ENCODE data around the gene SLC25A42.
"Not testable (repeated sequence)": the region's sequence is repeated elsewhere in the genome, so short reads cannot be mapped to it uniquely, and the experiment has no call there.

SLC25A42 gene

DNA sequence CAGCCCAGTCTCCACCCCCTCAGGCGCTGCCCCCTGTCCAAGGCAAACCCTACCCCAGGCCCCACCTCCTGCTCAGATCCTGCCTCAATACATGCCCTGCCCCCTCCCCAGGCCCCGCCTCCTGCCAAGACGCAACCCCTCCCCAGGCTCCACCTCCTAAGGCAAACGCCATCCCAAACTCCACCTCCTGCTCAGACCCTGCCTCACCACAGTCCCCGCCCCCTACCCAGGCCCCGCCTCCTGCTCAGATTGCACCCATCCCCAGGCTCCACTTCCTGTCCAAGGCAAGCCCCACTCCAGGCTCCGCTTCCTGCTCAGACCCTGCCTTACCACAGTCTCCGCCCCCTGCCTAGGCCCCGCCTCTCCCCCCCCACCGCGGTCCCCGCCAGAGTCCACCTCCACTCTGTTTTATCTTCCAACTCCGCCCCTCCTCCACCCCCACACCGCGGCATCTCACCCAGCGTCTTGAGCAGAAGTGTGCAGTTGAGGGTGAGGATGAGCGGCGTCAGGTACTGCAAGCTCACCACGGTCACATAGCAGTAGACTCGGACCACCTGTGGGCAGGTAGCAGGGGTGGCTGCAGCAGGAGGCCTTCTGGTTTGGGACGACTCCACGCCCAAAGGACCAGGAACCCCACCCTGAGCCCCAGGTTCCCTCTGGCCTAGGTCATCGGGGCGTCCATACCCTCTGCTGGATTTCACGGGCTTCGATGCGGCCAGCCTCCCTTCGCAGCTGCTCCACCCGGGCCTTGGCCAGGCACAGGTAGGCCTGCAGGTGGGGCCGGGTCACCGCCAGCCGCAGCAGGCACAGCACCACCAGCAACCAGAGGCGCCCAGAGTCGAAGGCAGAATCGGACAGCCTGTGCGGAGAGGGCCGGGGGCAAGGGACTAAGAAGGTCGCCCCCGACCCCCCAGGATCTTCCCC lies 56.8 kb downstream of the SLC25A42 start:
- no peak overlapping the region for H3K4me3 ChIP-seq
- no peak overlapping the region for H3K27ac ChIP-seq

DNA sequence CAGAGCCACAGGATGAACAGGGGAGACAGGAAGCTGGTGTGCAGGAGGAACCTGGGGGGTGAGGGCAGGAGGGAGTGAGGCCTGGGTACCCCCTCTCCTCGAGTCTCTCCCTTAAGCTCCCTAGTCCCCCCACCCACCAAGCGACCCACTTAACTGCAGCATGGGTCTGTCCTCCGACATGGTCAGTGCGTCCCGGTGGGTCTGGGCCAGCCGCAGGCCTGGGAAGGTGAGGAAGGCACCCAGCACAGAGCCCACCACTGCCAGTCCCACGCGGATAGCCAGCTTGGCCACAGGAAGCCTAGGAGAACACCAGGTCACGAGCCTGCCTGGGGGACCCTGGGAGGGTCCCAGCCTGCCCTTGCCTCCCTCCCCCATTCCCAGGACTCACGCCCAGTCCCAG lies 57.6 kb downstream of the SLC25A42 start:
- H3K27ac ChIP-seq, result no peak overlapping the region
- H3K4me3 ChIP-seq, result no peak overlapping the region

DNA sequence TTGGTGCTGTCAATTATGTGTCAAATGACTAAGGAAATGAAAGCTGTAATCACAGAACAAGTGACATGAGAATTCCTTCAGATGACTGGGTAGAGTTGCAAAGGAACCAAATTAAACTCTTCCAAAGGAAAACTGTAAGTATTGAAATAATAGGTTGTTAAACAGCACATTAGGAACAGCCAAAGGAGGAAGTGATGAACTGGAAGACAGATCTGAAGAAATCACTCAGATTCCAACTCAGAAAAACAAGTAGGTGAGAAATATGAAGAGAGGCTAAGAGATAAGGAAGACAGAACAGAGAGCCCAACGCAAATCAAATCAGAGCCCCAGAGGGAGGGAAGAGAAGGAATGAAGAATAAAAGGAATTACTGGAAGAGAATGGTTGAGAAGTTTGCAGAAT lies 59.1 kb downstream of the SLC25A42 start:
- no peak overlapping the region for H3K4me3 ChIP-seq
- H3K27ac ChIP-seq, result no peak overlapping the region

DNA sequence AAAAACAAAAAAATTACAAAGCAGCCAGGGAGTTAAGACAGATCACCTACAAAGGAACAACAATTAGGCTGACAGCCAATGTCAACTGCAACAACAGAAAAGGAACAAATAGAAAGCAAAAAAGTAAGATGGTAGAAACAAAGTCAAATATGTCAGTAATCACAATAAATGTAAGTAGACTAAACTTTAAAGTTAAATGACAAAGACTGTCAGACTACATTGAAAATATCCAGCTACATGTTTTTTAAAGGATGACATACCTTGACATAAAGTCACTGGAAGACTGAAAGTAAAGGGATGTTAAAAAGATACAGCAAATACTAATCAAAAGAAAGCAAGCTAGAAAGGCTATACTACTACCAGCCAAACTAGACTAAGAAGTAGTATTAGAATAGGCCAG lies 59.6 kb downstream of the SLC25A42 start:
- Histone ChIP-seq H3K4me3 (no peak overlapping the region), H3K27ac (no peak overlapping the region)

GRCh38 chr19:19126102-19126501 lies 62.3 kb downstream of the SLC25A42 start:
- H3K27ac ChIP-seq, result no peak overlapping the region
- no peak overlapping the region for H3K4me3 ChIP-seq

DNA sequence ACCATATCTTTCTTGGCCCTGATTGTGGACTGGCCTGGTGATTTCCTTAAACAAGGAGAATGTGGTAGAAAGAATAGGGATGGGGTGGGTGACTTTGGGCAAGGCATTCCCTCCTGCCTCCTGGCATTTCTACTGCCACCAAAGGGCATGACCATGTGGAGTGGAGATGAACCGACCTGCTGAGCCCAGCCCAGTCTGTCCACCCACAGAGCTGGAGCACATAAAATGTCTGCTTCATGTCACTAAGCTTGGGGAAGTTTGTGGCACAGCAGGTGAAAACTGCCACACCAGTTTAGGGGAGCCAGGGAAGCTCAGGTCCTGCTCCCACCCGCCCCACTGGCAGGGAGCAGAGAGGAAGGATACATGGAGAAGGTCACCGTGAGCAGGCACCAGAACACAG lies 68.2 kb downstream of the SLC25A42 start:
- Histone ChIP-seq H3K4me3 (no peak overlapping the region), H3K27ac (no peak overlapping the region)

- Histone ChIP-seq H3K4me3 (no peak overlapping the region), H3K27ac (no peak overlapping the region)
Measured at GRCh38 chr19:19132912-19133311, 69.1 kb downstream of the SLC25A42 start.

DNA sequence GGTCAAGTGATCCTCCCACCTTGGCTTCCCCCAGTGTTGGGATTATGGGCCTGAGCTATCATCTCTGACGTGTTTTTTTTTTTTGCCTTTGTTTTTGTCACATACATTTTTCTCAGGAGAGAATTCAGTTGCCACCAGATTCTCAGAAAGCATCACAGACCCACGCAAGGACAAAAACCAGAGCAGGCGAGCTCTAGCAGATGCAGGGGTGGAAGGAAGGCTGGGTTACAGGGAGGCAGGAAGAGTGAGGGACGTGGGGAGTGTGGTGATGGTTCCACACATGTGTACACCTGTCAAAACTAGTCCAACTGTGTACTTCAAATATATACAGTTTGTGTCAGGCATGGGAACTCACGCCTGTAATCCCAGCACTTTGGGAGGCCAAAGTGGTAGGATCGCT lies 70.2 kb downstream of the SLC25A42 start:
- Histone ChIP-seq H3K27ac (no peak overlapping the region), H3K4me3 (no peak overlapping the region)

GRCh38 chr19:19134687-19135158 lies 70.9 kb downstream of the SLC25A42 start:
- Histone ChIP-seq H3K4me3 (no peak overlapping the region), H3K27ac (no peak overlapping the region)

DNA sequence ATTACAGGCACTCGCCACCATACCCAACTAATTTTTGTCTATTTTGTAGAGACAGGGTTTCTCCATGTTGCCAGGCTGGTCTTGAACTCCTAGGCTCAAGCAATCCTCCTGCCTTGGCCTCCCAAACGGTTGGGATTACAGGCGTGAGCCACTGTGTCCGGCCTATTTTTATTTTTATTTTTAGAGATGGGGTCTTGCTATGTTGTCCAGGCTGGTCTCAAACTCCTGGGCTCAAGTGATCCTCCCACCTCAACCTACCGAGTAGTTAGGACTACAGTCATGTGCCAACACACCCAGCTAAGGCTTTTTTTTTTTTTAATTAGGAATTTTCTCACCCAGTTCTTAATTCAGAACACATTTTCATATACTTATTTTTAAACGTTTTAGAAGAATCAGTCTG lies 71.9 kb downstream of the SLC25A42 start:
- H3K4me3 ChIP-seq, H3K27ac ChIP-seq: not testable (repeated sequence)

GRCh38 chr19:19137556-19138108 lies 73.8 kb downstream of the SLC25A42 start:
- H3K4me3 ChIP-seq, result peak overlapping the region; percentile 62 to 83 (median 63)
- peak overlapping the region; percentile 45 to 94 (median 79) for H3K27ac ChIP-seq

DNA sequence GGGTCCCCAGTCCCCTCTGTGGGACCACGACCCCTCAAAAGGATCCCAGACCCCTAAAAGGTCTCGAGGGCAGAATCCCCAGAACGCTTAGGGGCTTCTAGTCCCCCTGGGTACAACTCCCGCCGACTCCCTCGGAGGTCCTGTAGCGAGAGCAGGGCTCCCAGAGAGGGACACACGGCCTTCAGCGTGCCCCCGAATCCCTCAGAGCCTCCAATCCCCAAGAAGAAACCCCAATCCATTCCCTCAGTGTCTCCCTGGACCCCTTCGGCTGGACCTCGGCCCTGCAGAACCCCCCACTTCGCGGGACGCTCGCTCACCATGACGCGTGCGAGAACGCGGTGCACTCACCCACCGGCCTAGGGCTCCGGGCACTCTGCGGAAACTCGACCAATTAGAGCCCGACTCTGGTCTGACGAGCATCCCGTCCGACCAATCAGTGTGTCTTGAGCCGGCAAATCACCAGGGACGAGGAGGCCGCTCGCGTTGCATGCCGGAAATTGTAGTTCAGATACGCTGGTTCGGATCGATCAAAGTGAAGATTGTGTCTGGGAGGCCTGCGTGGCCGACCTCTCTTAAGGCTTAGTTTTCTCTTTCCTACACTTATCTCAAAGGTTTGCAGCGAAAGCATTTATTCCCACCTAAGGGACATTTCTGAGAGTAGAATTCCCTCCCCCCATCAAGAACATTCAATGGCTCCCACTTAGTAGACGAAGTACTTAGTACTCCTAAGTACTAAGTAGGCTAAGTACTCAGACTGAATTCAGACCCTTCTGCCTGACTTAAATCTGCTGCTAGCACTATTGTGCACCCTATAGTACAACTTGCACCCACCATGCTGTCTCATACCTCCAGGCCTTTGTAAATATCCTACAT lies 74.6 kb downstream of the SLC25A42 start, which contains the start of gene TMEM161A:
Gene TMEM161A (minus strand): TSS at position 370 of the 873 bp plus-strand sequence. CDS start 50 bp downstream, at position 320.
- H3K4me3 ChIP-seq, result peak within 1 kb of the TSS; percentile 62 to 83 (median 63)
- H3K27ac ChIP-seq, result peak within 1 kb of the TSS; percentile 45 to 94 (median 79)

DNA sequence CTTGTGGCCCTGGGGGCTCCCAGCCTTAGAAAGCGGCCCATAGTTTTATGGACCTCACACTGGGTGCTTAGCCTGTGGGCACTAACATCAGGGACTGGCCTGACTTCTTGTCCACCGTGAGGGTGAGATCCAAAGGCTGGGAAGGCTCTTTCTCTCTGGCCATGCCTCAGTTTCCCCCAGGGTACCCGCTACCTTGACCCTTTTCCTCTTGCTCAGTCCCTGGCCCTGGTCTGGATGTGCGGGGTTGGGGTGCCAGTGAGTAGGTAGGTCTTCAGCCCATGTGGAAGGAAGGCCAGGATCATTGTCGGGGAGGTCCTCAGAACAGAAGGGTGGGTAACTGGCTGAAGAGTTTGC lies 76.1 kb downstream of the SLC25A42 start:
- Histone ChIP-seq H3K4me3 (no peak overlapping the region), H3K27ac (no peak overlapping the region)

GRCh38 chr19:19140476-19140875 lies 76.7 kb downstream of the SLC25A42 start:
- Histone ChIP-seq H3K27ac (no peak overlapping the region), H3K4me3 (no peak overlapping the region)

DNA sequence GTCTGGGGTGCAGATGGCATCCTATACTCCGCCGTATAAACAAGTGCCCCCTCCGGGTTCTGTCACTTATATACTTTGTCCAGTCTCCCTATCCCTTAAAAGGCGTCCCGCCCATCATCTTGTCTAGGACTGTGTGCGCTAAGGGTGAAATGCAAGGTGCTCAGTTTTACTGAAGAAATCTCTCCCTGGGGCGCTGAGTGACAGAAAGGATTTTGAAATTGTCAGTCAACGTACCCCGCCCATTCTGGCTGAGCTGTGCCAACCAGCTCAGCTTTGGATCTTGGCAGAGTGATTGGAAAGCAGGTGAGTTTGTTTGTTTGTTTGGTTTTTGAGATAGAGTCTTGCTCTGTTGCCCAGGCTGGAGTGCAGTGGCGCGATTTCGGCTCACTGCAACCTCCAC lies 78.6 kb downstream of the SLC25A42 start:
- Histone ChIP-seq H3K27ac (no peak overlapping the region), H3K4me3 (no peak overlapping the region)

- peak overlapping the region in 3 of 21 experiments; percentile 19 to 39 (median 30) for H3K27ac ChIP-seq
Measured at GRCh38 chr19:19145281-19145680, 81.5 kb downstream of the SLC25A42 start.

GRCh38 chr19:19145684-19146608 lies 82.2 kb downstream of the SLC25A42 start:
- peak overlapping the region in 5 of 21 experiments; percentile 19 to 39 (median 29) for H3K27ac ChIP-seq
- no peak overlapping the region for H3K4me3 ChIP-seq

More at GRCh38 chr19:19145281-19145680, 81.5 kb downstream of the SLC25A42 start:
- H3K4me3 ChIP-seq, result no peak overlapping the region

DNA sequence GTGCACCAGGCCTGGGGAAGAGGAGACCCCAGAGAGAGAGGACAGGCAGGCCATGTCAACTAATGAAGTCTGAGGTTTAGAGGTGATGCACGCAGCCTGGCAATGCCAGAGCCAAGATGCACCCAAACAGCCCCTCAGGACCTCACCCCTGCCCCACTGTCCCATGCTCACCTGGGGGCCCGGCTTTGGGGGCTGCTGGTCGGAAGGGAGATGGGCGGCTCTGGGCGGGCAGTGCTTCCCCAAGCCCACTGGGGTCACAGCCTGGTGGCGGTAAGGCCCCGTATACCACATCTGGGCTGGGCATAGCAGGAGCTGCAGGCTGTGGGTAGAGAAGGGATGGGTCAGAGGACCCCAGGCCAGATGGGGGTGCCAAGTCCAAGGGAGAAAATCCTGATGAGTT lies 83.1 kb downstream of the SLC25A42 start:
- H3K4me3 ChIP-seq, result no peak overlapping the region
- no peak overlapping the region for H3K27ac ChIP-seq

DNA sequence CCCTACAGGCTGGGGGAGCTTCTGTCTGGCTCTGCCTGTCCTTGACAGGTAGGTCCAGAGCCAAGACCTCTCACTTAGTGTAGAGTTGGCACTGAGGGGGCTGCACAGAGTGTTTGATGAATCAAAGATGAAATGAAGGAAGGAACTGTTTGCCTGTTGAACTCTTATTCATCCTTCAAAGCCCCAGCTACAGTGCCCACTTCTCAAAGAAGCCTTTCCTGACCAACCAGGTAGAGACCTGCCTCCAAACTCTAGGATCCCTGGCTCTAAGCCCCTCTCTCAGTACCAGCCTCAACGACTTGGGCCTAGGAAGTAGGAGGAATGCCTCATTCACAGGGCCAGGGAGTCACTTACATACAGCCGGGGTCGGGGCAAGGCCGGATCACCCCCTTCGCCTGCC lies 83.5 kb downstream of the SLC25A42 start:
- no peak overlapping the region for H3K27ac ChIP-seq

More for the DNA sequence above, 83.5 kb downstream of the SLC25A42 start:
- no peak overlapping the region for H3K4me3 ChIP-seq
